Measurements from ENCODE around the gene USP44. TPM values are rescaled to one million over a fixed set of nuclear protein-coding genes. Genes with fewer than 3 reads are reported as not detected.
"Not testable (repeated sequence)": the region's sequence is repeated elsewhere in the genome, so short reads cannot be mapped to it uniquely, and the experiment has no call there.

Gene USP44
- 1 to 10 TPM in 1 of 2 donors, under 1 TPM in 1; 0.92 to 2.3 TPM for total RNA-seq
- long read RNA-seq, partial matches to known transcripts, result 0 of 2 reads
- long read RNA-seq, other reads (novel, unspliced or antisense), result 1 of 2 reads

- DNase-seq (no peak), ATAC-seq (no peak)
- intact Hi-C loops (cut with DNase I), result no loop called here
Observed at GRCh38 chr12:95551305-95551704, at the start of gene USP44. Gene USP44 (minus strand): TSS chr12:95551476. CDS start chr12:95534256, 17,220 bp downstream.

- ATAC-seq (peak in 1 of 2 donors; percentile 62), DNase-seq (peak; percentile 54)
- intact Hi-C loops (cut with DNase I), result no loop called here
Observed at GRCh38 chr12:95600567-95600966, 49.3 kb upstream of the USP44 start.

GRCh38 chr12:95599880-95600279 lies 48.6 kb upstream of the USP44 start:
- intact Hi-C loops (cut with DNase I), result no loop called here
- ATAC-seq (no peak), DNase-seq (no peak)

GRCh38 chr12:95594136-95594535 lies 42.9 kb upstream of the USP44 start:
- DNase-seq (no peak), ATAC-seq (no peak)
- intact Hi-C loops (cut with DNase I), result no loop called here

- intact Hi-C loops (cut with DNase I), result no loop called here
- peak; percentile 70 for DNase-seq
- ATAC-seq, result peak; percentile 96 to 98
Observed at GRCh38 chr12:95593266-95593871, 42.1 kb upstream of the USP44 start.

GRCh38 chr12:95591731-95592130 lies 40.5 kb upstream of the USP44 start:
- DNase-seq (no peak), ATAC-seq (no peak)
- intact Hi-C loops (cut with DNase I), result no loop called here

- no peak for ATAC-seq
- intact Hi-C loops (cut with DNase I), result no loop called here
Observed at GRCh38 chr12:95590775-95591174, 39.5 kb upstream of the USP44 start.

GRCh38 chr12:95583933-95584332 lies 32.7 kb upstream of the USP44 start:
- no peak for ATAC-seq
- no peak for DNase-seq
- intact Hi-C loops (cut with DNase I), result loop anchor here (5.0 kb wide), 2 partner anchors 228 to 413 kb away; partner anchors contain the start of gene HAL (in 1 of the 2)

More at GRCh38 chr12:95590775-95591174, 39.5 kb upstream of the USP44 start:
- DNase-seq, result no peak

GRCh38 chr12:95582230-95583058 lies 31.2 kb upstream of the USP44 start:
- ATAC-seq (peak; percentile 49 to 55), DNase-seq (no peak)
- intact Hi-C loops (cut with DNase I), result loop anchor here (1.0 to 5.0 kb wide), 3 partner anchors 230 to 415 kb away; partner anchors contain the start of gene HAL (in 1 of the 2)

- DNase-seq (no peak), ATAC-seq (no peak)
- intact Hi-C loops (cut with DNase I), result no loop called here
Observed at GRCh38 chr12:95577820-95578219, 26.5 kb upstream of the USP44 start.

GRCh38 chr12:95574799-95575452 lies 23.6 kb upstream of the USP44 start:
- DNase-seq (no peak), ATAC-seq (peak in 1 of 2 donors; percentile 29)
- intact Hi-C loops (cut with DNase I), result no loop called here

GRCh38 chr12:95573951-95574576 lies 22.8 kb upstream of the USP44 start:
- no peak for DNase-seq
- no peak for ATAC-seq
- intact Hi-C loops (cut with DNase I), result no loop called here

- intact Hi-C loops (cut with DNase I), result no loop called here
- no peak for ATAC-seq
- DNase-seq, result no peak
Observed at GRCh38 chr12:95571369-95571768, 20.1 kb upstream of the USP44 start.

- DNase-seq; intact Hi-C loops (cut with DNase I); ATAC-seq: not testable (repeated sequence)
Observed at GRCh38 chr12:95568045-95568444, 16.8 kb upstream of the USP44 start.

- no peak for DNase-seq
- ATAC-seq, result no peak
- intact Hi-C loops (cut with DNase I), result no loop called here
Observed at GRCh38 chr12:95557625-95558024, 6.3 kb upstream of the USP44 start.

- DNase-seq (no peak), ATAC-seq (no peak)
- intact Hi-C loops (cut with DNase I), result no loop called here
Observed at GRCh38 chr12:95554532-95555071, 3.3 kb upstream of the USP44 start.

- ATAC-seq, result no peak
- intact Hi-C loops (cut with DNase I), result no loop called here
- DNase-seq, result no peak
Observed at GRCh38 chr12:95553197-95553943, 2.1 kb upstream of the USP44 start.

- ATAC-seq (no peak), DNase-seq (no peak)
- intact Hi-C loops (cut with DNase I), result no loop called here
Observed at GRCh38 chr12:95551913-95552516, 739 bp upstream of the USP44 start.

Measured in left cardiac atrium (tissue), 4 donors.